Coronary artery (tissue), 2 donors: ENCODE measurements around the gene CTTN.

ENCODE experiments used
- DNase-seq: peaks from one replicate; pipeline ENCODE4 v3.0.0-alpha.2; 2017; ENCODE audit warnings: low spot score
- H3K27ac ChIP-seq, 2 donors: fragments of 200-600 bp; sonication (generic); one replicate each; pipeline ENCODE4 v1.5.1; 2016 to 2019
- H3K4me3 ChIP-seq: fragments of 200-600 bp; sonication (generic); 2 replicates; pipeline ENCODE4 v1.5.1; 2016; ENCODE audit warnings: mild to moderate bottlenecking, moderate library complexity
- TF ChIP-seq, protein P1 (sequence below): fragments of 200-600 bp; sonication (generic); IDR thresholded peaks from one replicate; pipeline ENCODE4 v1.5.1; 2019; ENCODE audit warnings: antibody characterized with exemption

The CTTN gene

DNA sequence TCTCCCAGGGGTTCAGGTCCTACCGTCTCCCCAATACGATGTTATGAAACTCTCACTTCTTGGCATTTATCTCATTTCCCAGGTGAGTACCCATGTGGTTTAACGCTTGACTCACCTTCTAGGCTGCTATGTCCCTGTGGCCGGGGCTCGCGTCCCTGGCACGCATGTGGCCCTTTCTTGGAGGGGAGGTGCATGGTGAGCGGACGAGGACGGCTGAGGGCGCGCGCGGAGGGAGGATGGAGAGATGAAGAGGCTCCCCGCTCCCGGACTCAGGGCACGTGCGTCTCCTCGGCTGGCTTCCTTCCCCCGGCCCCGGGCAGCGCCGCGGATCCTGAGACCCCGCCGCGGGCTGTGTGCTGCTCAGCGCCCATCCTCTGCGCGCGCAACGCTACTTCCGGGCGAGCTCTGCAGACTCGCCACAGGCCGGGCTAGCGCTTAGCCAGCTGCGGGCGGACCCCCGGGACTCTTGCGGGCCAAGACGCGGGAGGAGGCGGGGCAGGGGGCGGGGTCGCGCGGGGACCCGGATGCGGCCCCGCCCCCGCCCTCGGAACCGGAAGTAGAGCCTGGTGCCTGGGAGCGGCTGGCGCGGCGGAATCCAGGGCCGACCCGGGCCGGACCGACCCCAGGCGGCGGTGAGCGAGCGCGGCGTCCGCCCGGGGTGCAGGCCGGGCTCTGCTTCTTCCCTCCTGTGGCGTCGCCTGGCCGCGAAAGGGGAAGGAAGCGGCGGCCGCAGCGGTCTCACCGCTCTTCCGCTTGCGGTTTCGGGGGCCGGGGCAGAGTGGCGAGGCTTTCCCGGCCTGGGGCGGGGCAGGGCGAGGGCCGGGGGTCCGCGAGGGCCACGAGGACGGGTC lies at the start of gene CTTN:
Gene CTTN, plus strand, starts transcription at position 547 of the 851 bp plus-strand sequence. CDS start 8,769 bp downstream, outside the sequence.
- TF ChIP-seq, protein P1, sequence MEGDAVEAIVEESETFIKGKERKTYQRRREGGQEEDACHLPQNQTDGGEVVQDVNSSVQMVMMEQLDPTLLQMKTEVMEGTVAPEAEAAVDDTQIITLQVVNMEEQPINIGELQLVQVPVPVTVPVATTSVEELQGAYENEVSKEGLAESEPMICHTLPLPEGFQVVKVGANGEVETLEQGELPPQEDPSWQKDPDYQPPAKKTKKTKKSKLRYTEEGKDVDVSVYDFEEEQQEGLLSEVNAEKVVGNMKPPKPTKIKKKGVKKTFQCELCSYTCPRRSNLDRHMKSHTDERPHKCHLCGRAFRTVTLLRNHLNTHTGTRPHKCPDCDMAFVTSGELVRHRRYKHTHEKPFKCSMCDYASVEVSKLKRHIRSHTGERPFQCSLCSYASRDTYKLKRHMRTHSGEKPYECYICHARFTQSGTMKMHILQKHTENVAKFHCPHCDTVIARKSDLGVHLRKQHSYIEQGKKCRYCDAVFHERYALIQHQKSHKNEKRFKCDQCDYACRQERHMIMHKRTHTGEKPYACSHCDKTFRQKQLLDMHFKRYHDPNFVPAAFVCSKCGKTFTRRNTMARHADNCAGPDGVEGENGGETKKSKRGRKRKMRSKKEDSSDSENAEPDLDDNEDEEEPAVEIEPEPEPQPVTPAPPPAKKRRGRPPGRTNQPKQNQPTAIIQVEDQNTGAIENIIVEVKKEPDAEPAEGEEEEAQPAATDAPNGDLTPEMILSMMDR: no peak
- peak; percentile 90 for DNase-seq

DNA sequence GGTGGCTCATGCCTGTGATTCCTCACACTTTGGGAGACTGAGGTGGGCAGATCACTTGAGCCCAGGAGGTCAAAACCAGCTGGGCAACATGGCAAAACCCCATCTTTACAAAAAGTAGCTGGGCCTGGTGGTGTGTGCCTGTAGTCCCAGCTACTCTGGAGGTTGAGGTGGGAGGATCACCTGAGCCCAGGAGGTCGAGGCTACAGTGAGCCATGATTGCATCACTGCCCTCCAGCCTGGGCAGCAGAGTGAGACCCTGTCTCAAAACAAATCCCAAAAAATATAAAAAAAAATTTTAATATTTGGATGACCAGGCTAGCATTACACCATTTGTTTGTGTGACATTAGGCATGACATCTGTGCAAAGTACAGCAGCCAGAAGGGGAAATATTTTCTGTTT lies 49.7 kb upstream of the CTTN start:
- TF ChIP-seq, protein P1: no peak
- Histone ChIP-seq H3K27ac (no peak overlapping the region), H3K4me3 (no peak overlapping the region)
- DNase-seq: no peak

More for the DNA sequence above, at the start of gene CTTN:
- Histone ChIP-seq H3K4me3 (peak within 1 kb of the TSS; percentile 96), H3K27ac (peak within 1 kb of the TSS; percentile 91 to 93)

DNA sequence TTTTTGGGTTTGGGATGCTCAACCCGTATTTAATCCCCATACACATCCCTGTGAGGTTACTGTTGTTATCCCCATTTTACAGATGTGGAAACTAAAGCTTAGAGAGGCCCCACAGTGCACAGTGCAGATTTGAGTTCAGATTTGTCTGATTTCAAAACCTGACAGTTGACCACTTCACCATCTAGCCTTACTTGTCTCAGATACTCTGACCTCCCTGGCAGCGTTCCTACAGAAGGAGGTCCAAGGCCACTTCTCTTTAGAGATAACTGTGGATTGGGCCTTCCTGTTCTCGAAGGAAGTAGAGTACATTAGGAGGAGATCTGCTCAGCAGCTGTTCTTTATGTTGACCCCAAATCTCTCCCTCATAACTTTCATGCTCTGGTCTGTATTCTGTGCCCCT lies 46.7 kb upstream of the CTTN start:
- no peak for DNase-seq
- Histone ChIP-seq H3K27ac (peak overlapping the region in 1 of 2 donors; percentile 63), H3K4me3 (no peak overlapping the region)
- TF ChIP-seq, protein P1: no peak

DNA sequence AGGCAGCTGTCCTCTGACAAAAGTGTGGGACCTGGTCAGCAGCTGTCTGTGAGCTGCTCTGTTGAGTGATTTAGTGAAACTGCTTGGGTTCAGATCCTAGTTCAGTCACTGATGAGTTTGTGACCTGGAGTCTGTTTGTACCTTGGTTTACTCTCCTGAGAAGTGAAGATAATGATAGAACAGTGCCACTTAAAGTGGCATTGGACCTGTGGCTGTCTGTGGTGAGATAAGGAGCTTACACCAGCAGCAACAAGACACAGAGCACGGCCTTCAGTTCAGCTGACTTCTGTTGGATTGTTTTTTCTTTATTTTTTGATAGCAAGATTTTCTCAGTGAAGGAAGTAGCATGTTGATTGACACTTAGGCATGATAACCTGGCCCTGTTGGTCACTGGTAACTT lies 46.2 kb upstream of the CTTN start:
- H3K27ac ChIP-seq: peak overlapping the region in 1 of 2 donors; percentile 63
- DNase-seq: no peak
- no peak overlapping the region for H3K4me3 ChIP-seq
- TF ChIP-seq, protein P1: no peak

DNA sequence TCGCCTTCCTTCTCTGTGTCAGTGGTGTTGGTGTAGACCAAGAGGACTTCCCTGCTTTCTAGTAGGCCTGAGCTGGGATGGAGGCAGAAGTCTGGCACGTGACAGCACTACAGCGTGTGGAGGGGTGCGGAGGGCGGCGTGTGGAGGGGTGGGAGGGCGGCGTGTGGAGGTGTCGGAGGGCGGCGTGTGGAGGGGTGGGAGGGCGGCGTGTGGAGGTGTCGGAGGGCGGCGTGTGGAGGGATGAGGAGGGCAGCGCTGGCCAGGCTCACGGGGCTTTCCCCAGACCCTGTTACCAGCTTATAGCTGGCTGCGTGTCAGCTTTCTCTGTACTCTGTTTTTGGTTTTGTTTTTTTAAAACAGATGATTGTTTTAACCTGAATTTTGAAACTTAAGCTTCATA lies 45.7 kb upstream of the CTTN start:
- DNase-seq: no peak
- no peak overlapping the region for H3K4me3 ChIP-seq
- peak overlapping the region in 1 of 2 donors; percentile 63 for H3K27ac ChIP-seq
- TF ChIP-seq, protein P1: no peak

DNA sequence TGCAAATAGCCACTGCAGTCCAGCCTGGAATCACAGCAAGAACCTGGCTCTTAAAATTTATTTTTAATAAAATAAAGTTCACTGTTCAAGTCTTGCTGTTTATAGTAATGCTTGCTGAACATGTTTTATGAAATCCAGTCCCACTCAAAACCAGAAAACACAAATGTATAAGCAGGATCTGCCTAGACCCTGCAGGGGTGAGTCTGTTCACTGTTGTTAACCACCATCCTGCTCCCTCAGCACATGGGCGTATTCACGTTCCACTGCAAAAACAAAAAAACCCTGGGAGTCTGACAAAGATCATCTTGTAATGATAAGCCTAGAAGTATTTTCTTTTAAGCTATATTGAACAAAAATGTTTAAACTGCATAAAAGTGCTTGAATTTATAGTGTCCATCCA lies 45.0 kb upstream of the CTTN start:
- Histone ChIP-seq H3K4me3 (no peak overlapping the region), H3K27ac (no peak overlapping the region)
- no peak for DNase-seq
- TF ChIP-seq, protein P1: no peak
